Measurements from ENCODE around the gene SKI.

GRCh38 chr1:2224170-2224584, 3.9 kb upstream of the SKI start:
- TF ChIP-seq CTCF (IDR thresholded peaks at IDR 0.05; ENCODE audit: insufficient read depth, low read depth, low read length) (no peak), EZH2 (IDR thresholded peaks at IDR 0.05; ENCODE audit: insufficient read depth, low read length) (no peak)

Measured in astrocyte (in vitro differentiated cells and primary cell).